HG02970 (cell line): ENCODE data around the gene PRR20B.
"Not testable (repeated sequence)": the region's sequence is repeated elsewhere in the genome, so short reads cannot be mapped to it uniquely, and the experiment has no call there.

Experiments
- ATAC-seq: cut with Tn5 transposase; IDR thresholded peaks from one replicate; pipeline ENCODE4 v1.9.1; 2021; ENCODE audit warnings: mild to moderate bottlenecking, moderate library complexity, moderate number of reproducible peaks; ENCODE audit not compliant: unreplicated experiment, low FRiP score

The PRR20B gene

DNA sequence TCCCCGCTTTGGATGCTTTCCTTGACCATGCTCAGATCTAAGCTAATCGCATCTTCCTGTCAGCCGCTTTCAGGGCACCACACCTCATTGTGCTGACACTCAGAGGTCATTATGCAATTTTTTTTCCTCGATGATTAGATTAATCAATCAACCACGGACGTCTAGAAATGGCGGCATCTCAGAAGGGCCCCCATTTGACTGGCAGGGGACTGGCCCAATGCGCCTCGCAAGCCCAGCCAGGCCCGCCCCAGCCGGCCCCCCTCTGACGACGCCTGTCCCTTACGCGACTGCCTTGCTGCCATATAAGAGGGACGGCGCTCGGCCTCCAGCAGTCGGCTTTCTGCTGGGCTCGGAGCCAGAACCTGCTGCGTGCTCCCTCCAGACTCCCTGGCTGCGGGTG, at the start of gene PRR20B:
Gene PRR20B, plus strand, starts transcription at position 301 of the 400 bp plus-strand sequence. CDS start 387 bp downstream, outside the sequence.
- not testable (repeated sequence) for ATAC-seq

DNA sequence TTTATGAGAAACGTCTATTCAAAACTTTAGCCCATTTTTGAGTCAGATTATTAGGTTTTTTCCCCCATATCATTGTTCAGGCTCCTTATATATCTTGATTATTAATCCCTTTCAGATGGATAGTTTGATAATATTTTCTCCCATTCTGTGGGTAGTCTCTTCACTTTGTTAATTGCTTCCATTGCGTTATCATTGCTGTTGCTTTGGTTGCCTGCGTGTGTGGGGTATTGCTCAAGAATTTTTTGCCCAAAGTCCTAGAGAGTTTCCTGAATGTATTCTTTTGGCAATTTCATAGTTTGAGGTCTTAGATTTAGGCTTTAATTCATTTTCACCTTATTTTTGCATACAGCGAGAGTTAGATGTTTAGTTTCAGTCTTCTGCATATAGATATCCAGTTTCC, 32.3 kb upstream of the PRR20B start:
- ATAC-seq = no peak

DNA sequence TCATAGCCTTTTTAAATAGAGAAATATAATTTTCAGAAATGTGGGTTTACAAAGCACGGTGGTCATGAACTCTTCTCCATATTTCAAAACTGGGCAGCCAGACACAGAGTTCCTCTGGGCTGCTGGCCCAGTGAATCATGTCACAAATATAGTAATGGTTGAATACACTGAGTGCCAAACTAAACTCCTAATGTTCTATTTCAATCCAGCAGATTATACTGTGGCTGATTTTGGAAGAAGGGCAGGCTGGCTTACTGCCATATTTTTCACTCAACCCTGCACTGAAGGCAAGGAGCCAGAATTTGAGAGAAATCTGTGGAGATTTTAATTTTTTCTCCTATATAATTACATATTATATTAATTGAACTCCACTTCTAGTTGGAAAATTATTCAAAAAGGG, 23.6 kb upstream of the PRR20B start:
- ATAC-seq = no peak

DNA sequence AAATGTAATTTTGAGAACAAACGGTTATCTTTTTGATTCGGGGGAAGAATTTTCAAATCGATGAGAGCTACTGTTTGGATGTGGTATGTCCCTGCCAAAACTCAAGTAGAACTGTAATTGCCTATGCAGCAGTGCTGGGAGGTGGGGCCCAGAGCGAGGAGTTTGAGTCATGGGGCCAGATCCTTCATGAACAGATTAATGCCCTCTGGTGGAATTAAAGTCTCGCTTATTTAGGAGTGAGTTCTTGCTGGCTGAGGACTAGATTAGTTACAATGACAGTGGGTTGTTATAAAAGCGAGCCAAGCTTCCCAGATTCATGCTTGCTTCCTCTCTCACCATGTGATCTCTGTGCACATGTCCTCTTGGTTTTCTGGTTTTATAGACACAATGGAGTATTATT, 18.4 kb upstream of the PRR20B start:
- ATAC-seq = no peak

DNA sequence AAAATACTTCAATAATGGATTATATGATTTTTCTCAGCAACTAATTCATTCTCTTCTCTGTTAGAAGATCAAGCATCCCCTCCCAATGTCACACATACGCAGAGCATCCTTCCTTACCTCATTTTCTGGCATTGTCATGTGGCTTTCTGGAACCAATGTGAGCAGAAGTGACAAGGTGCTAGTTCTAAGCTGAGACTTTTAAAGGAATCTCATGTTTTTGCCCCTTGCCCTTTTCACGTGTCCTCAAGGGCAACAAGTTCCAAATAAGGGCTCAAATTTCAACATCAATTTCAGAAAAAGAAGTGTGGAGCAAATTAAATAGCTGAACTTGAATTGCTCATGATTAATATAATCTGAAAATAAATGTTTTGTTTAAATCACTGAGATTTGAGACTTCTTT, 11.2 kb upstream of the PRR20B start:
- no peak for ATAC-seq

DNA sequence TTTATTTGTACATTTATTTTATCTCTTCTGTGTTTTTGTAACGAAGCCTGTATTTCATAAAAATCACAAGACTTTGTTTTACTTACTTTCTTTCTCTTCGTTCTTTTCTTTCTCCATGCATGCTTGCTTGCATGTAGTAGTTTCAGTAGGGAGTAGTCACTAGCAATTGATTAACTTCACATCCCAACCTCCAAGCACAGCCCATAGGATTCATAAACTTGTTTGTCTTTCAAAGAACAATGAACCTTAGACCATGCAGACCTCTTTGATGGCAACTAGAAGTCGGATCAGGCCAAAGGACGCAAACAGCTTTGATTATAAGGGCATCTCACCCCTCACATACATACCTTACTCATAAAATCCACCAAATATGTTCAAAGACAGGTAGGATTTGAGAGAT, 9.7 kb upstream of the PRR20B start:
- ATAC-seq = no peak

DNA sequence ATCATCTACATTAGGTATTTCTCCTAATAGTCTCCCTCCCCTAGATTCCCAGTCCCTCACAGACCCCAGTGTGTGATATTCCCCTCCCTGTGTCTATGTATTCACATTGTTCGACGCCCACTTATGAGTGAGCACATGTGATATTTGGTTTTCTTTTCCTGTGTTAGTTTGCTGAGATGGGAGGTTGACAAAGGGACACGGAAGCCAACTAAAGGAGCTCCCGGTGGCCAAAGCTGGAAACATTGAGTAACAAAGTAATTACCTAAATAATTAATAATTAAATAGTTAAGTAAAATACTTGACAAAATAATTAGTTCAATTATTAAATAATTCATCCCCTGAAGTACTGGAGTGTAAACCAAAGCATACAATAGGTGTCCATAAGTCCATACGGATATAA, 8.3 kb upstream of the PRR20B start:
- no peak for ATAC-seq

DNA sequence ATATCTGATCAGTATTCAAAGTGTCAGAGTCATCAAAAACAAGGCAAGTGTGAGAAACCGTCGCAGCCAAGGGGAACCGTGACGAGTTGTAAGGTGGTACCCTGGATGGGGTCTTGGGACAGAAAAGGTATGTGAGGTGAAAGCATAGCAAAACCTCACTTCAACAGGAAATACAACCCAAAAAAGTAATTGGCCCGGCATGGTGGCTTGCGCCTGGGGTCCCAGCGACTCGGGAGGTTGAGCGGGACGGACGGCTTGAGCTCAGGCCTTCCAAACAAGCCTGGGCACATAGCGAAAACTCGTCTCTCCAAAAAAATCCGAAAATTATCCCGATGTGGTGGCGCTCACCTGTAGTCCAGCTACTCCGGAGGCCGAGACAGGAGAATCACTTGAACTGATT, 7.5 kb upstream of the PRR20B start:
- not testable (repeated sequence) for ATAC-seq

DNA sequence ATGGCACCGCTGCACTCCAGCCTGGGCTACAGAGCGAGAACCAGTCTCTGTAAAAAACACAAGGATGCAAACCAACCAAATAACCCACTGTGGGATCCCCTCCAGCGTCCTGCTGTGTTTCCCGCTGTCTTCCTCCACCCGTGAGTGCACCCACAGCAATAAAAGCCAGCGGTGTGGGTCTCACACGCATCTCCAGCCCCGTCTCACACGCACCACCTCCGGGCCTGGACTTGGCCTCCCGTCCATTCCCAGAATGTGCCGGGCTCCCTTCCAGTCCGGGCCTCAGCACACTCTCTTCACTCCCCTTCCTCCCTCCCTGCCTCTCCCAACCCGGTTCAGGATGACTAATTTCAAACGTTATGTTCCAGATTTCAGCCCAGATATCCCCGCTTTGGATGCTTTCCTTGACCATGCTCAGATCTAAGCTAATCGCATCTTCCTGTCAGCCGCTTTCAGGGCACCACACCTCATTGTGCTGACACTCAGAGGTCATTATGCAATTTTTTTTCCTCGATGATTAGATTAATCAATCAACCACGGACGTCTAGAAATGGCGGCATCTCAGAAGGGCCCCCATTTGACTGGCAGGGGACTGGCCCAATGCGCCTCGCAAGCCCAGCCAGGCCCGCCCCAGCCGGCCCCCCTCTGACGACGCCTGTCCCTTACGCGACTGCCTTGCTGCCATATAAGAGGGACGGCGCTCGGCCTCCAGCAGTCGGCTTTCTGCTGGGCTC, 6.9 kb upstream of the PRR20B start, which contains the start of gene PRR20A:
Gene PRR20A, plus strand, starts transcription at position 684 of the 734 bp plus-strand sequence. CDS start 387 bp downstream, outside the sequence.
- ATAC-seq = not testable (repeated sequence)

DNA sequence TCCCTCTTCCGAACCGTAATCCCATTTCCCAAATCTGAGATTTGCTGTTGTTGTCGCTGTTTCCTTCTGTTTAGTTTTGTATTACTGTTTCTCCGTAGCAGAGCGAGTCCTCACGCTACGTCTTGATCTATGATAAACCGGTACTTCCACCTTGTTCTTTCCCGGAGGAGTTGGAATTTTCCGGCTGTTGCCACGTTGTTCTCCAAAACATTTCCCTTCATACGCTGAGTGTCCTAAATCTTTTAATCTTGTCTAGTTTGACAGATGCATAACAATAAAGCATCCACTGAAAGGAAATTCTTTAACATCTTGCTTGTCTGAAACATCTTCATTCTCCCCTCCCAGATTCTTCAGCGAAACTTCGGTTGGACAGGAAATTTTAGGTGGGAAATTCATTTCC, 818 bp downstream of the PRR20B start:
- ATAC-seq = not testable (repeated sequence)

DNA sequence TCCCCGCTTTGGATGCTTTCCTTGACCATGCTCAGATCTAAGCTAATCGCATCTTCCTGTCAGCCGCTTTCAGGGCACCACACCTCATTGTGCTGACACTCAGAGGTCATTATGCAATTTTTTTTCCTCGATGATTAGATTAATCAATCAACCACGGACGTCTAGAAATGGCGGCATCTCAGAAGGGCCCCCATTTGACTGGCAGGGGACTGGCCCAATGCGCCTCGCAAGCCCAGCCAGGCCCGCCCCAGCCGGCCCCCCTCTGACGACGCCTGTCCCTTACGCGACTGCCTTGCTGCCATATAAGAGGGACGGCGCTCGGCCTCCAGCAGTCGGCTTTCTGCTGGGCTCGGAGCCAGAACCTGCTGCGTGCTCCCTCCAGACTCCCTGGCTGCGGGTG, 6.5 kb downstream of the PRR20B start, which contains the start of gene PRR20C:
Gene PRR20C, plus strand, starts transcription at position 301 of the 400 bp plus-strand sequence. CDS start 387 bp downstream, outside the sequence.
- not testable (repeated sequence) for ATAC-seq

DNA sequence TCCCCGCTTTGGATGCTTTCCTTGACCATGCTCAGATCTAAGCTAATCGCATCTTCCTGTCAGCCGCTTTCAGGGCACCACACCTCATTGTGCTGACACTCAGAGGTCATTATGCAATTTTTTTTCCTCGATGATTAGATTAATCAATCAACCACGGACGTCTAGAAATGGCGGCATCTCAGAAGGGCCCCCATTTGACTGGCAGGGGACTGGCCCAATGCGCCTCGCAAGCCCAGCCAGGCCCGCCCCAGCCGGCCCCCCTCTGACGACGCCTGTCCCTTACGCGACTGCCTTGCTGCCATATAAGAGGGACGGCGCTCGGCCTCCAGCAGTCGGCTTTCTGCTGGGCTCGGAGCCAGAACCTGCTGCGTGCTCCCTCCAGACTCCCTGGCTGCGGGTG, 13.0 kb downstream of the PRR20B start, which contains the start of gene PRR20D:
Gene PRR20D, plus strand, starts transcription at position 301 of the 400 bp plus-strand sequence. CDS start 387 bp downstream, outside the sequence.
- not testable (repeated sequence) for ATAC-seq

DNA sequence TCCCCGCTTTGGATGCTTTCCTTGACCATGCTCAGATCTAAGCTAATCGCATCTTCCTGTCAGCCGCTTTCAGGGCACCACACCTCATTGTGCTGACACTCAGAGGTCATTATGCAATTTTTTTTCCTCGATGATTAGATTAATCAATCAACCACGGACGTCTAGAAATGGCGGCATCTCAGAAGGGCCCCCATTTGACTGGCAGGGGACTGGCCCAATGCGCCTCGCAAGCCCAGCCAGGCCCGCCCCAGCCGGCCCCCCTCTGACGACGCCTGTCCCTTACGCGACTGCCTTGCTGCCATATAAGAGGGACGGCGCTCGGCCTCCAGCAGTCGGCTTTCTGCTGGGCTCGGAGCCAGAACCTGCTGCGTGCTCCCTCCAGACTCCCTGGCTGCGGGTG, 19.6 kb downstream of the PRR20B start, which contains the start of gene PRR20E:
Gene PRR20E, plus strand, starts transcription at position 301 of the 400 bp plus-strand sequence. CDS start 387 bp downstream, outside the sequence.
- not testable (repeated sequence) for ATAC-seq

DNA sequence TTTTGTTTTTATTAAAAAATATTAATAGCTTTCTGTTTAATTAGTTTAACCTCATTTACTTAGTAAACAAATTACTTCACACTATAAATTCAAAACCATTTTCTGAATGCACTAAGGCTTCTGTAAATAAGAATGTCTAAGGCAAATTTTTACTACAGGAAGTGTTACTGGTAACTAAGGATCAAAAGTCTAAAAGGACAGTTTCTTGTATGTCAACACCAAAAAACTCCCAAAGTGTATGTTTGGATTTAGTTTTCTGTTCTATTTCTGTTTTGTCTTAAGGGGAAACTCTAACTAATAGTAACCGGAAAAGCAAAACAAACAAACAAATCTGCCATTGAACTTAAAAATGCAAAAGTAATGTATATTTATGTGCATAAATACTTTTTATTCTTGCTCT, 44.4 kb downstream of the PRR20B start:
- ATAC-seq = no peak
